ENCODE data around the gene DCAF12. TPM values are rescaled to one million over a fixed set of nuclear protein-coding genes. Genes with fewer than 3 reads are reported as not detected.

Gene DCAF12
- total RNA-seq, 4 donors from 2014 or later, result 17.9 to 25.0 (median 21.9) TPM

GRCh38 chr9:34065541-34065940 is 61.0 kb downstream of the DCAF12 start:
- TF ChIP-seq, protein P1, sequence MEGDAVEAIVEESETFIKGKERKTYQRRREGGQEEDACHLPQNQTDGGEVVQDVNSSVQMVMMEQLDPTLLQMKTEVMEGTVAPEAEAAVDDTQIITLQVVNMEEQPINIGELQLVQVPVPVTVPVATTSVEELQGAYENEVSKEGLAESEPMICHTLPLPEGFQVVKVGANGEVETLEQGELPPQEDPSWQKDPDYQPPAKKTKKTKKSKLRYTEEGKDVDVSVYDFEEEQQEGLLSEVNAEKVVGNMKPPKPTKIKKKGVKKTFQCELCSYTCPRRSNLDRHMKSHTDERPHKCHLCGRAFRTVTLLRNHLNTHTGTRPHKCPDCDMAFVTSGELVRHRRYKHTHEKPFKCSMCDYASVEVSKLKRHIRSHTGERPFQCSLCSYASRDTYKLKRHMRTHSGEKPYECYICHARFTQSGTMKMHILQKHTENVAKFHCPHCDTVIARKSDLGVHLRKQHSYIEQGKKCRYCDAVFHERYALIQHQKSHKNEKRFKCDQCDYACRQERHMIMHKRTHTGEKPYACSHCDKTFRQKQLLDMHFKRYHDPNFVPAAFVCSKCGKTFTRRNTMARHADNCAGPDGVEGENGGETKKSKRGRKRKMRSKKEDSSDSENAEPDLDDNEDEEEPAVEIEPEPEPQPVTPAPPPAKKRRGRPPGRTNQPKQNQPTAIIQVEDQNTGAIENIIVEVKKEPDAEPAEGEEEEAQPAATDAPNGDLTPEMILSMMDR (IDR thresholded peaks at IDR 0.05), result no peak
- TF ChIP-seq EP300 (IDR thresholded peaks at IDR 0.05), result no peak
- no peak for TF ChIP-seq POLR2AphosphoS5 (IDR thresholded peaks at IDR 0.05)
- TF ChIP-seq POLR2A (IDR thresholded peaks at IDR 0.05; ENCODE audit: low read depth), result no peak
- H3K9me3 ChIP-seq, result no peaks in the 10 kb centered on the region
- H3K27ac ChIP-seq (replicated peaks in 1 of 4), result no peak overlapping the region
- H3K4me1 ChIP-seq, result no peaks in the 10 kb centered on the region
- H3K36me3 ChIP-seq, result no peaks in the 10 kb centered on the region
- no peaks in the 10 kb centered on the region for H3K27me3 ChIP-seq
- 92% methylated on average over 3 of the region's 3 CpGs for WGBS
- no peak for DNase-seq (ENCODE audit: extremely low spot score)
- no peak overlapping the region for H3K4me3 ChIP-seq
- intact Hi-C loops (cut with DNase I), result no loop called here

- whole genome bisulfite sequencing, result 96% methylated on average over 3 of the region's 3 CpGs
- Histone ChIP-seq H3K27me3 (no peaks in the 10 kb centered on the region), H3K4me1 (no peaks in the 10 kb centered on the region), H3K36me3 (no peaks in the 10 kb centered on the region), H3K4me3 (no peak overlapping the region), H3K27ac (replicated peaks in 1 of 4) (no peak overlapping the region), H3K9me3 (no peaks in the 10 kb centered on the region)
- no peak for DNase-seq (ENCODE audit: extremely low spot score)
- no peak for TF ChIP-seq POLR2AphosphoS5 (IDR thresholded peaks at IDR 0.05)
- no peak for TF ChIP-seq EP300 (IDR thresholded peaks at IDR 0.05)
- TF ChIP-seq, protein P1 (IDR thresholded peaks at IDR 0.05), result no peak
- no peak for TF ChIP-seq POLR2A (IDR thresholded peaks at IDR 0.05; ENCODE audit: low read depth)
- intact Hi-C loops (cut with DNase I), result no loop called here
Observed at GRCh38 chr9:34059954-34060353, 66.5 kb downstream of the DCAF12 start.

- TF ChIP-seq POLR2A (IDR thresholded peaks at IDR 0.05; ENCODE audit: low read depth) (no peak), POLR2AphosphoS5 (IDR thresholded peaks at IDR 0.05) (no peak), EP300 (IDR thresholded peaks at IDR 0.05) (no peak)
- TF ChIP-seq, protein P1 (IDR thresholded peaks at IDR 0.05), result no peak
- no peaks in the 10 kb centered on the region for H3K27me3 ChIP-seq
- H3K36me3 ChIP-seq, result no peaks in the 10 kb centered on the region
- no peak overlapping the region for H3K4me3 ChIP-seq
- intact Hi-C loops (cut with DNase I), result no loop called here
- no peaks in the 10 kb centered on the region for H3K9me3 ChIP-seq
- 48% methylated on average over 3 of the region's 3 CpGs for WGBS
- DNase-seq (ENCODE audit: extremely low spot score), result no peak
- H3K4me1 ChIP-seq, result no peaks in the 10 kb centered on the region
- no peak overlapping the region for H3K27ac ChIP-seq (replicated peaks in 1 of 4)
Observed at GRCh38 chr9:34059281-34059680, 67.2 kb downstream of the DCAF12 start.

DNA sequence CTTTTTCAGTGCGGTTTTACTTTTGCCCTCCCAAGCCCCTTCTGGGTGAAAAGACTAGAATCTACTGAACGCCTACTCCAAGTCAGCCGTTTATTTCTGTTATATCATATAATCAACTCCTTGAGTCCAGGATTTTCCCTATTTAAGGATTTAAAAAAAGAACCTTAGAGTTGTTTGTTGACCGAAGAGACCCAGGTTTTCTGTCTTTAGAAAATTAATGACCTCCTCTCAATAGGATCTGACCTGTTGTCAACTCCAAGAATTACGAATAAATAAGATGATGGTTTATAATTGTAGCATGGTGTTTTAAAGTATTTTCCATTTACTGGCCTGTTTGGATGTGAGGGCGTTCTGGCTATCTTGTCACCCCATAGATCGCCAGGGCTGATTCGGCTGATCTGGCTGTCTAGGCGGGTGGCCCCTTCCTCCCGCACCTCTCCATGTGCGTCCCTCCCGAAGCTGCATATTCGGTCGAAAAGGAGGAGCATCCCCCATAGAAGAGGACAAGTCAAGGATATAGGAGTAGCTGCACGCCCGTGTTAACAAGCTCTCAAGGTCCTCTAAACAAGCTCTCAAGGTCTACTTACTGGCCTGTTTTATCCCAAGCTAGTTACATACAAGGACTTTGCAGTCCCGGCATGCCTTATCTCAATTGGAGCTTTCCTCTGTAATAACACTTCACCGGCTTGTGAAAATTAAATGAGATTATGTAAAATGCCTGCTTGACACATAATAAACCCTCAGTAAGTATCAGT is 76.7 kb downstream of the DCAF12 start:
- Histone ChIP-seq H3K27me3 (no peaks in the 10 kb centered on the region), H3K36me3 (no peaks in the 10 kb centered on the region), H3K4me3 (peak overlapping the region; percentile 70 to 95 (median 79)), H3K27ac (replicated peaks in 1 of 4) (peak overlapping the region; percentile 83 to 94 (median 92)), H3K9me3 (no peaks in the 10 kb centered on the region), H3K4me1 (peaks cover 24 to 39% (median 30%) of the 10 kb centered on the region in 4 donors)
- intact Hi-C loops (cut with DNase I), result no loop called here
- no peak for TF ChIP-seq POLR2AphosphoS5 (IDR thresholded peaks at IDR 0.05)
- TF ChIP-seq EP300 (IDR thresholded peaks at IDR 0.05), result no peak
- TF ChIP-seq, protein P1 (IDR thresholded peaks at IDR 0.05), result no peak
- no peak for TF ChIP-seq POLR2A (IDR thresholded peaks at IDR 0.05; ENCODE audit: low read depth)
- no peak for DNase-seq (ENCODE audit: extremely low spot score)
- 51% methylated on average over 18 of the region's 18 CpGs for WGBS

Measured in esophagus muscularis mucosa (tissue), 4 donors.